ENCODE measurements around the gene WSB1.

DNA sequence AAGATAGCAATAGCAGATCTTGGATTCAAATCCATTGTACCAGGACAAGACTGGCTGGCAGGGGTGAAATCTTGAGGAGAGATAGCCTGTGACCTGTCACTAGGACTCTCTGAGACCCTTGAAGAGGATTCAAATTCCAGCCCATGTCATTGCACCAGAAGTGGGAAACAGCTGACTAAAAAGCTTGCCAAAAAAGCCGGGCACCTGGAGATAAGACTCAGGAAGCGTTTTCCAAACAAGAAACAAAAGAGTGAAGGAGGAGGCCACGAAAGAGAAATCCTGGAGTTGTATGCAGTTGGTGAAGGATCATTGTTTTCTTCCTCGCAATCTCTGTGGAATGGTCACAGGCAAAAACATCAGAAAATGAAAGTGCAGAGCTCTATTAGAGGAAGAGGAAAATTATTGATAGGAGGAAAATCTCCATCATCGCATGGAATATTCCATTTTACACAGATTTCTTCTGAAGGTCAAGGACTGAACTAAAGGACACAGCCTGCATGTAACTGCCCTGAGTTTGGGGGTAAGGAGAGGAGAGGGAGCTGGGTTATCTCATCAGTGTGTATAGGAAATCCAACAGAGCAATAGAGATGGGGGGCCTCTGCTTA is 9.0 kb upstream of the WSB1 start:
- TF ChIP-seq CTCF (IDR thresholded peaks at IDR 0.05) (no peak), POLR2AphosphoS5 (IDR thresholded peaks at IDR 0.05) (no peak), POLR2A (IDR thresholded peaks at IDR 0.05) (no peak), EP300 (IDR thresholded peaks at IDR 0.05) (no peak)

Measured in stomach (tissue), 4 donors.